Tongue (tissue), 3 donors: ENCODE measurements around the gene CCNL1. TPM values are rescaled to one million over a fixed set of nuclear protein-coding genes. Genes with fewer than 3 reads are reported as not detected.
"Not testable (repeated sequence)": the region's sequence is repeated elsewhere in the genome, so short reads cannot be mapped to it uniquely, and the experiment has no call there.

Experiments
- DNase-seq: peaks from one replicate; pipeline ENCODE4 v3.0.0-alpha.2; 2015
- small RNA-seq: library from RNA; depleted of rRNA; stranded (forward); fragments of <200 nt; gene quantifications from one replicate; pipeline ENCODE3, GENCODE V24; 2014; ENCODE audit warnings: low replicate concordance
- total RNA-seq: library from RNA; depleted of rRNA; stranded (reverse); fragments of >200 nt; gene quantifications from one replicate; pipeline ENCODE4 v1.2.3, GENCODE V29; 2014

The CCNL1 gene
- total RNA-seq, 1 donor from 2014 or later = 197 TPM

GRCh38 chr3:157103280-157103679 lies 56.7 kb downstream of the CCNL1 start:
- no peak for DNase-seq

GRCh38 chr3:157102595-157102994 lies 57.4 kb downstream of the CCNL1 start:
- not testable (repeated sequence) for DNase-seq

- DNase-seq = no peak
Observed at GRCh38 chr3:157102098-157102497, 57.8 kb downstream of the CCNL1 start.

GRCh38 chr3:157101486-157101885 lies 58.5 kb downstream of the CCNL1 start:
- DNase-seq = no peak

- no peak for DNase-seq
Observed at GRCh38 chr3:157100608-157101396, 59.1 kb downstream of the CCNL1 start.

- DNase-seq = no peak
Observed at GRCh38 chr3:157100096-157100477, 59.9 kb downstream of the CCNL1 start.

GRCh38 chr3:157099326-157100095 lies 60.4 kb downstream of the CCNL1 start:
- DNase-seq = no peak

GRCh38 chr3:157098823-157099185 lies 61.1 kb downstream of the CCNL1 start:
- no peak for DNase-seq

GRCh38 chr3:157098121-157098822 lies 61.7 kb downstream of the CCNL1 start:
- DNase-seq = no peak

Small RNA genes lying within 50 kb of the gene (small RNA-seq; reads per million reads assigned to genes)
- gene RF00019 = not detected
- gene RNA5SP146 = not detected
